SK-MEL-5 (cell line): ENCODE data around the gene ZFP57. TPM values are rescaled to one million over a fixed set of nuclear protein-coding genes. Genes with fewer than 3 reads are reported as not detected.
"Not testable (repeated sequence)": the region's sequence is repeated elsewhere in the genome, so short reads cannot be mapped to it uniquely, and the experiment has no call there.

Source experiments
- DNase-seq: peaks from one replicate; pipeline ENCODE4 v3.0.0-alpha.2; 2016; ENCODE audit warnings: low read depth, low spot score
- in situ Hi-C: cut with HindIII; loops from 2 replicates; pipeline ENCODE4 v1.10.0; 2016; ENCODE audit warnings: low sequenced_read_pairs, high pct_unique_total_duplicates, low pct_unique_long_range_greater_than_20kb
- total RNA-seq: library from RNA; depleted of rRNA; stranded (reverse); fragments of >200 nt; shearing (Covaris generic); gene quantifications from 2 replicates; pipeline ENCODE4 v1.2.3, GENCODE V29; 2014

Gene ZFP57
- total RNA-seq, 1 experiment from 2014 or later = not detected

DNA sequence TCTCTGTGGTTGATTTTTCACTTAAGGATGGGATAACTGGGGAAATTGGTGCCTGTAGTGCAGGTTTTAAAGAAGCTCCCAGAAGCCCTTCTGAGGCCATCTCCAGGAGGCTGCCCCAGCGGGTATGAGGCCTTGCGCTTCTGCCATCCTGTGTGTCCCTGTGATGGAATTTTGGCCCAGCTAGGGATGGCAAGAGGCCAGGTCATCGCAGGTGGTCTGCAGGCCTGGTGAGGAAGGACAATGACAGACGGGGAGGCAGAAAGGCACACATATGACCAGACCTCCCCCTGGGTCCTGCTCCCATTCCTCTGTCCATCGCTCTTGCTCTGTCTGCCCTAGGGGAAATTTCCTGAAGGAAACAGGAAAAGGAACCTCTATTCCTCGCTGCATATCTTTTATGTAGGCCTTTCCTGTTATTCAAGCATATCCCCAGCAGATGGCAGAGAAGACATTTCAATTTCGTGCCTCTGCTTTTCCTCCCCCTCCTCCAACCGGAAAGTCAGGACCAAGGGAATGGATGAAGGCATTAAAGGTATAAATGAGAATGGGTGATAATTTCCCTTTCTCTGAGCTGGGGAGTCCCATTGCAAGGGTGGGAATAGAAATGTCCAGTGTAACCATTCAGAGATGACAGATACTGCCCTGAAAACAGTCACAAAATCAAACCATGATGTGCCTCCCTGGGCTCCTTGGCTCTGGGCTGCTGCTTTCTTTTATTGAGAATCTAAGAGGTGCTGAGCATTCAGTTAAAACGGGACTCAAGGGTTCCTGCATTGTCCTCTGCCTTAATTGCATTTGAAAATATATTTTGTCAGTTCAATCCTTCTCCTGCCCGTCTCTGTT, 24.7 kb upstream of the ZFP57 start:
- DNase-seq = peak; percentile 70
- in situ Hi-C loops = no loop called here

DNA sequence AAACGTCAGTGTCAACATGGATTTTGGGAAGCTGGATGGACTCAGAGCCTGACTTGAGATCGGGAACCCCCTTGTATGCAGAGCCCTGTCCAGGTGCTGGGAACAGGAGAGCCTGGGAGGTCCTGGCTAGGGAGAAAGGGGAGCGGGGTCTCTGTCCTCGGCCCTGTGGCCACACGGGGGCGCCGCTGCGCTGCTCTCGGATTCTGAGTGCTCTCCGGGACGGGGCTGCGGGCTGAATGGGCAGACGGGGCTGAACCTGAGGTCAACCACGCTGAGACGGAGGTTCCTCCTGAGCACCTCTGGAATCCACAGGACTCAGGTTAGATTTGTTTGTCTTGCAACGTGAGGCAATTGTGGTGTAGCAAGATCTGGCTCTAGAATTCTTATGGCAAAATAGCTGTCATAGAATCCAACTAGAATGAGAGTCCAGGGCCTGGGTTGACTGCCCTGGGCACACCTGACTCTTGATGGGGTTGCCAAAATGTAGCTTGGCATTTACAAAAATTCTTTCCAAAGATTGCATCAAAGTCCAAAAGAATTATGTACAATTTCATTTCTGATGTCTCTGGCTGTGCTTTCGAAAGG, 21.7 kb upstream of the ZFP57 start:
- DNase-seq = peak; percentile 65
- in situ Hi-C loops = no loop called here

DNA sequence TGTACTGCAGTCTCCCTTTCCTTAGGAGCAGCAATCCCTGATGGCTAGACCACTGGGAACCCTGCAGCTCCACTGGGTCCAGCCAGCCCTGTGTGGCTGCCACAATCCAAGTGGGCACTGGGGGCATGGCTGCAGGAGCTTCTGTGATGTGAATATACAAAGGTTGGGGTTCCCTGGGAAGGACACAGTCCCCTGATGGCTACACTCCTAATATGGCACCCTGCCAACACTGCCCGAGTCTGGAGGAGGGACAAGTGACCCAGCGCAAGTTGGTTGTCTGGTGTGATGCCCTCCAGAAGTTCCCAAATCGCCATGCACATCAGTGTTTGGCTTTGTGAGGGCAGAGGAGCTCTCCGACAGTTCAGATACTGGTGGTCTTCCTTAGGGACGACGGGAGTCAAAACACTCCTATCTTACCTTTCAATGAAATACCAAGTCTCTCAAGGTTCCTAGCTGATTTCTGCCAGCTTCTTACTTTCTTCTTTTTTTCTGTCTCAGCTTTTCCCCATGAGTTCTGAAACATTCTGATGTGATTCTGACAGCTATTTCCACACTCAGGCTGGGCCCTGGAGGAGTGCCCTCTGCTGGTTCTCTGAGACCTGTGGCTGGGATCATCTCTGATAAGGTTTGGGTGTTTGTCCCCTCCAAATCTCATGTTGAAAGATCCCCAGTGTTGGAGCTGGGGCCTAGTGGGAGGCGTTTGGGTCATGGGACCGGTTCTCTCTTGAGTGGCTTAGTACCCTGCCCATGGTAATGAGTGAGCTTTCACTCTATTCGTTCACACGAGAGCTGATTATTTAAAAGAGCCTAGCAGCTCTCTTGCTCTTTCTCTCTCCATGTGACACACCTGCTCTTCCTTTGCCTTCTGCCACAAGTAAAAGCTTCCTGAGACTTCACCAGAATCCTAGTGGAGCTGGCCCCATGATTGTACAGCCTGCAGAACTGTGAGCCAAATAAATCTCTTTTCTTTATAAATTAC, 15.5 kb upstream of the ZFP57 start:
- DNase-seq = peak; percentile 66
- in situ Hi-C loops = no loop called here

DNA sequence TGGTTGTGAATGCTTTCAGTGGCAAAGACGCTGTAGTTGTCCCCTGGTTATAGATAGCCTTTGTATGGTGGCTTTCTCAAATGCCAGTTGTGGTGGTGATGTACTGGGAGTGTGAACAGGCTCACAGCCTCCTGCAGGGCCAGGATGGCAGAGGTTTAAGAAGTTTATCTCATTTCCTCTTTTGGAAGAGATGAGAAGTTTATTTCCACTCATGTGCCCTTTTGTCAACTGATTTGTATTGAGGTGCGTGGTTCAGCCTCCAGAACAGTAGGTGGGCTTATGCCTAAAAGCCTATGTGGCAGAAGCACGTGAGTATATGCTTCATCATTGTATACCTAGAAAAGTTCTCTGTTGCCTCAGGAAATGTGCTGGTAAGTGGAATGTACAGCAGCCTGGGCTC, 13.7 kb upstream of the ZFP57 start:
- DNase-seq = no peak
- in situ Hi-C loops = no loop called here

DNA sequence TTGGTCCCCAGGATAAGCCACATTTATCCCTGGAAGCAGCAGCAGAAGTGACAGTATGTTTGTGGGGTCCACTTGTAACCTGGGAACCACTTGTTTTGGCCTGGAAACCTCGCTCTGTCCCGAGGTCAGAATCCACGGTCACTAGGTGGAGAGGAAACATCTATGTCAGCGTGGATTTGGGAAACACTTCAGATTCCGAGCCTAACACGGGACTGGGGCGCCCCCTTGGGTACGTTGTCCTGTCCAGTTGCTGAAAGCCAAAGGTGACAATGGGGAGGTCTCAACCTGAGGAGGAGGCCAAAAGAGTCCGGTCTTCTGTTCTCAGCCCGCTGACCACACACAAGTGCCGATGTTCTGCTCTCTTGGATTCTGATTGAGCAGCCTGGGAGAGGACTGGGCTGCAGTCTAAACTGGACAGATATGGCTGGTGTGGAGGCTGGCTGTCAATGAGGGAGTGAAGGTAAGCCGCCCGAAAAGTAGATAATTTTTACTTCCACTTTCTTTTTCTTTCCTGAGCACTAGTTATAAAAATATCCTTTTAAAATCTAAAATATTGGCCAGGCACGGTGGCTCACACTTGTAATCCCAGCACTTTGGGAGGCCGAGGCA, 4.9 kb upstream of the ZFP57 start:
- in situ Hi-C loops = no loop called here
- DNase-seq = peak; percentile 45

DNA sequence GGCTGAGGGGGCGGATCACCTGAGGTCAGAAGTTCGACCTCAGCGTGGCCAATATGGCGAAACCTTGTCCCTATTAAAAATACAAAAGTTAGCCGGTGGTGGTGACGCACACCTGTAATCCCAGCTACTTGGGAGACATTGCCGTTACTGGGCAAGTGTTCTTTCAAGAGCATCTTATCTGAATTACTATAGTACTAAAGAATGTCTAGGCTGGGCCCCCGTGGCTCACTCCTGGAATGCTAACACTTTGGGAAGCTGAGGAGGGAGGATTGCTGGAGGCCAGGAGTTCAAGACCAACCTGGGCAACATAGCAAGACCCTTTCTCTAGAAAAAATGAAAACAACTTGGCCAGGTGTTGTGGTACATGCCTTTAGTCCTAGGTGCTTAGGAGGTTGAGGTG, 859 bp upstream of the ZFP57 start:
- in situ Hi-C loops = no loop called here
- DNase-seq = no peak

DNA sequence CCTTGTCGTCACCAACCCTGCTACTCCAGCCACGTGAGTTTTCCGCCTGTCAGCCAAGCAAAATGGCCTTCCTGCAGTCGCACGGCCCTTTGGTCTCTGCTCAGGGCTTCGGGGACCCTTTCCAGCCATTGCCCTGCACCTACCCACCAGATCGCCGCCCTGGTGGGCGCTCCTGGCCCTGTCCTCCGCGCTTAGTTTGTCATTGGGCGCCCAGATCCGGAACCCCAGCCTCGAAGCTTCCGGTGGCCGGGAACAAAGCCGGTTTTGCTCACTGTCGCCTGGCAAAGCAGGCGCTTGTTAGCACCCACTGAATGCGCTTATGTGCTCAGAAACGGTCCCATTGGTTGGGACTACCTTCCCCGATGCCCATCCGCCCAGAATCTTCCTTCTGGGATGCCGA, 536 bp downstream of the ZFP57 start:
- DNase-seq = no peak
- in situ Hi-C loops = no loop called here

DNA sequence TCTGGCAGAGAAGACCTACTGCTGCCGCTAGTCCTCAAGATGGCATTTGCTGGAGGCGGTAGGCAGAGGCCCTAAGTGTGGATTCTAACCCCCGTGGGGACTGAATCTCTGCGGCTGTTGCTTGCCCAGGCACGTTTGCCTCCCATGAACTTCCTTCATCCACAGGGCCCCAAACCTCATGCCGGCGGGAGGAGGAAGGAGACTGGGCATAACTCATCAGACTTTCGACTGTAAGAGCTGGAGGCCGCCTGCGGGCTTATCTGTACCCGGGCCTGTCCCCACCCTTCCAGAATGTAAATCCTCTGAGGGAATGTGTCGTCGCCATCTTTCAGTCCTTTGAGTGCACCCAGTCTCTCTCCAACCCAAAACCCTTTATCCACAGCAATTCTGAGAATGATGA, 990 bp downstream of the ZFP57 start:
- no peak for DNase-seq
- in situ Hi-C loops = no loop called here

DNA sequence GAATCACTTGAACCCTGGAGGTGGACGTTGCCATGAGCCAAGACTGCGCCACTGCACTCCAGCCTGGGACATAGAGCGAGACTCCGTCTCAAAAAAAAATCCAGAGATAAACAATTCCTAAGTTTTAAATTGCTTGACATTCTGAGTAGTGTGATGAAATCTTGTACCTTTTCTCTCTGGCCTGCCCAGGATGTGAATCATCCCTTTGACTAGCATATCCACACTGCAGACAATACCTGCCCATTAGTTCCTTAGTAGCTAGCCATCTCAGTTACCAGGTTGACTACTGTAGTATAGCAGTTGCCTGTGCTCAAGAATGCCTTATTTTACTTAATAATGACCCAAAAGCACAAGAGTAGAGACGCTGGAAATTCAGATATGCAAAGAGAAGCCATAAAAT, 2.8 kb downstream of the ZFP57 start:
- DNase-seq = no peak
- in situ Hi-C loops = no loop called here

DNA sequence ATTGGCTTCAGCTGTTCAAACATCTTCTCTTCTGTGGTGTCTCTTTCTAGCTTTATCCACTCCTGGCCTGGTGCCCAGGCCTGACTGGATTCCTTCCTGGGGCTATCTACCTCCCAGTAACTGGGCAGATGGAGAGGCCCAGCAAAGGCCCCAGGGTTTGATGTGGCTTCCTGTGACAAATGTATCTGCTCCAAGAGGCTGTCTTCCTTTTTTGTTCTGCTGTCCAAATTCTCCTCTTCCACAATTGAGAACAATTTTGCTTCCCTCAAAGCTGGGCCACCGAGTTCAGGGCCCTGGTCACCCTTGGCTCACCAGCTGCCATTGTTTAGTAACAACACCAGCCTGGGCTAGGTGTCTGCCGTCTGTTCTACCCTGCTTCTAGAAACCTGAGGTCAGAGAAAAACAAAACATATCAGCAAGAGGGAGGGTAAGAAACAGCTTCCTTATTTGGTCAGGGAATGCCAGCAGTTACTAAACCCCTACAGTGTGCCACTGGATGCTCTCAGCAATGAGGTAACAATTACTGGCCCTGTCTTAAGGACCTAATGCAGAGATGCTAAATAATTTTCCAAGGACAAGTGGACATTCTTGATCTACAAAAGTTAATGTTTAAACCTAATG, 3.9 kb downstream of the ZFP57 start:
- in situ Hi-C loops = no loop called here
- no peak for DNase-seq

DNA sequence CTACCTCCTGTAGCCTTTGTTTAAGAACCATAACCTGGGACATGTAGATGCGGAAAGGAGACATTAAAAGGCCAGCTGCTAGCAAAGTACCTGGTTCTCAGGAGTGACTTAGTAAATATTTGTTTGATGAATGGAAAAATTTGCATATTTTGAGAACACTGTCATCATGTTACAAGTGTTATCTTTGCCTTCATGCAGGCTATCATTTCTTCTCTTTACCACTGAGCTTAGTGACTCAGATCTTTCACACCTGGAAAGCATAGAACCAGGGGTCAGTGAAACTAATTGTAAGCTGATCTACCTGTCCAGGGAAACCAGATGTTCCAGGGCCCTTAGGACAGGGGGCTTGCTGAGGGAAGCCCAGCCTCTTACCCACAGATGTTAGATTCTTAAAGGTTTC, 5.4 kb downstream of the ZFP57 start:
- in situ Hi-C loops = no loop called here

DNA sequence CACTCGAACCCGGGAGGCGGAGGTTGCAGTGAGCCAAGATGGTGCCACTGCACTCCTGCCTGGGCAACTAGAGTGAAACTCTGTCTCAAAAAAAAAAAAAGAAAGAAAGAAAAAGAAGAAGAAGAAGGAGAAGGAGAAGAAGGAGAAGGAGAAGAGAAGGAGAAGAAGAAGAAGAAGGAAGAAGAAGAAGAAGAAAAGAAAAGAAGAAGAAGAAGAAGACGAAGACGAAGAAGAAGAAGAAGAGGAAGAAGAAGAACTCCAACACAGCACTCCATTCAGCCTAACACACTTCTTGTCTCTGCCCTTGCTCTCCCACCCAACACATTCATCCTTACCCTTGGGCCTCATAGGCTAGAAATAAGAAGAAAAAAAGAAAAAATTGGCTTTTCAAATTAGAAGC, 6.9 kb downstream of the ZFP57 start:
- DNase-seq = no peak
- in situ Hi-C loops = no loop called here

More for the DNA sequence above, 5.4 kb downstream of the ZFP57 start:
- no peak for DNase-seq

DNA sequence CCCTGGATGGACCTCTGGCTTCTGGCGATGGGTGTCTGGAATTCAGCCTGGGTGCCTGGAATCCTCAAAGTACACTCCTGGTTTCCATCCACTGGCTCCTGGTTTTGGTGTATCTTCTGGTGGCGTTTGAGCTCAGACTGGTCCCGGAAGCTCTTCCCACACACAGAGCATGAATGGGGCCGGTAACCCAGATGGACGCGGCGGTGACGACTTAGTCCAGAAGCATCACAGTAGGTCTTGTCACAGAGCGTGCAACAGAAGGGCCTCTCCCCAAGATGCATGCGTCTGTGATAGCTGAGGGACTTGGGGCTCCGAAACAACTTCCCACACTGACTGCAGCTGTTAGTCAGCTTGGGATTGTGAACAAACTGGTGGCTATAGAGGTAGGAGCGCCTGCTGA, 7.8 kb downstream of the ZFP57 start:
- DNase-seq = no peak

DNA sequence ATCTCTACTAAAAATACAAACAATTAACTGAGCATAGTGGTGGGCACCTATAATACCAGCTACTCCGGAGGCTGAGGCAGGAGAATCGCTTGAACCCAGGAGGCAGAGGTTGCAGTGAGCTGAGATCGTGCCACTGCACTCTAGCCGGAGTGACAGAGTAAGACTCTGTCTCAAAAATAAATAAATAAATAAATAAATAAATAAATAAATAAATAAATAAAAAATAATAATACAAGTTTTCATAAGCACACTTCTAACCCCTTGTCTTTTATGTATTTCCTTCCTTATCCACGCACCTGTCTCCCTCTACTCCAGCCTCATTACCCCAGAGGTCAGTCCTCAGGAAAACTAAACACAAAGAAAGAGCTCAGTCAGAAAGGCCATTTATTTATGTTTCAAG, 8.8 kb downstream of the ZFP57 start:
- DNase-seq, in situ Hi-C loops: not testable (repeated sequence)

More for the DNA sequence above, 7.8 kb downstream of the ZFP57 start:
- in situ Hi-C loops = no loop called here

DNA sequence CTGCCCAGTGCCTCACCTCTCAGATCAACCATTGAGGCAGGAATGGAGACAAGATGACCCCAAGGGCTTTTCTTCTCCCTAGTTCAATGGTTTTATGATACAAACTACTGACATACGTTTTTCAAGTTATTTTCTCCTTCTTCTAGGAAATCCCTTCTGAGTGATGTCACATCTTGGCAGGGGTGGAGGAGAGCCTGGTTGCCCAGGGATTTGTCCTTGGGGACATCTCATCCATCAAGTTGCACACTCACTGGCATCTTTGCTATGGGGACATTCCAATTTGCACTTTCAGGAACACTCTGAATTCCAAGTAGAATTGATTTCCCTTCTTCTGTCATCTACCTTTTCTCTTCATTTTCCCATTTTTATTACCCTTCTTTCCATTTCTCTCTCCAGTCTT, 9.9 kb downstream of the ZFP57 start:
- DNase-seq = no peak
- in situ Hi-C loops = no loop called here

DNA sequence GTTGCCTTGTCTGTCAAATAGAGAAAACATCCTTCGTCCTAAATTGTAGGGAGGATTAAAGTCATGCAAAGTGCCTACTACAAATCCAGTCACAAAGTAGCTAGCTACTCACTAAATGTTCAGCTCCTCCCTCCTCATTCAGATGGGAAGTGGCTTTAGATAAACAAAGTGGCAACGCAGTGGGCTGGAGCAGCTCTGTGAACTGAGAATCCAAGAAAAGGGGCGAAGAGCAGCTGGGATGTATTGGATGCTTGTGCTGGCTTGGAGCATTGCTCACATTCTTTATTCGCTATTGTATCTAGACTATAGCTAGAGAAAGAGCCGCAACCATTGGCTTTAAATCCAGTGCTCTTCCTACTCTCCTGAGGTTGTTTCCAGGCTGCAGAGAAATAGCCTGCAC, 13.8 kb downstream of the ZFP57 start:
- DNase-seq = no peak
- in situ Hi-C loops = no loop called here

DNA sequence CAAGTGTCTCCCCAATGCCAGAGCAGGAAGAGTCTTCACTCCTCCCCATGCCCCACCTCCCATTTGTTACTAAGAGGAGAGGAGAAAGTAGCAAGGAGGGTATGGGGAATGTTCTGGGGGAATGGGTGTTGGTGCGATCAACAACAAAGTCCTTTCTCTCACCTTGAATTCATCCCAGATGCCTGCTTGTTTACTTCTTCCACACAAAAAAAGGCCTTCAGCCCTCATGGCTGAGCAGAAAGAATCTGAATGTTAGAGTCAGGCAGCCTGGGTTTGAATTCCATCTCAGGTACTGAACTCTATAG, 14.2 kb downstream of the ZFP57 start:
- no peak for DNase-seq
- in situ Hi-C loops = no loop called here
